GM12801 (cell line): ENCODE measurements around the gene MEF2C.

ENCODE experiments used
- CTCF ChIP-seq: IDR thresholded peaks from one replicate; pipeline ENCODE4 v1.5.1; 2011; ENCODE audit warnings: control low read depth; ENCODE audit not compliant: insufficient read length; ENCODE audit errors: extremely low read depth

The MEF2C gene

DNA sequence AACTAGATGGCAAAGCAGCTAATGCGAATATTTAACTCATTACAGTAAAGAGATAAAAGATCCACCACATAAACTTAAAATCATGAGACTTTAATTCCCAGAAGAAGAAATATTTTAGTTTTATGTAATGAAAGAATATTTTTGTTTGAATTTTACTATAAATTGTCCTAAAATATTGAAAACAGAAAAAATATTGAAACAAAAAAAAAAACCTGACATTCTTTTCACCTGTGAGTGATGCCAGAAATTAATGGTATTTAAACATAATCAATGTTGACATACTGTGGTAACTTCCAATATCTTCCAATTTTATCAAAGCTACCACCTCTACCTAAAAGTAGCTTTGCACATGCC is 153.2 kb downstream of the MEF2C start:
- TF ChIP-seq CTCF = no peak

- TF ChIP-seq CTCF = no peak
These were observed 153.7 kb downstream of the MEF2C start for GRCh38 chr5:88729084-88729828.

- TF ChIP-seq CTCF = no peak
These were observed 155.2 kb downstream of the MEF2C start for GRCh38 chr5:88727705-88728313.

- TF ChIP-seq CTCF = no peak
These were observed 157.5 kb downstream of the MEF2C start for GRCh38 chr5:88725454-88725853.

GRCh38 chr5:88724201-88724600 is 158.8 kb downstream of the MEF2C start:
- no peak for TF ChIP-seq CTCF

- TF ChIP-seq CTCF = no peak
These were observed 160.4 kb downstream of the MEF2C start for GRCh38 chr5:88722546-88723073.

DNA sequence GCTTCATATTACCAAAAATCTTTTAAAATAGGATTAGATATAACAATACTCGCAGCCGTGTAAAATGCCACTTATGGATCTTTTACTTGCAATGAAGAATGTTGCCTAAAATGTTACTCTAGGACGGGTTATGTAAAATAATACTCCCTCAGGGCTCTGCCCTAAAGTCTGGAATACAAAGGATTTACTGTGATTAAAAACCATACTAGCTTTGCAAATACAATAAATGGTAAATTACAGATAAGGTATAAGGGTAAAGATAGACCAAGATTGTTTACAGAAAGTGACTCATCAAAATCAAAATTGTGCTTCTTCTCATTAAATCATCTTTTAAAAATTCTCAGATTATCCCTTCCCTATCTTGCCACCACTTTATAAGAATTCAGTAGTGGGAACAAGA is 163.6 kb downstream of the MEF2C start:
- no peak for TF ChIP-seq CTCF
